ENCODE measurements around the gene RMDN2.

The RMDN2 gene

GRCh38 chr2:38057651-38058410 is 132.7 kb downstream of the RMDN2 start:
- DNase-seq: no peak

GRCh38 chr2:38060236-38061018 is 135.3 kb downstream of the RMDN2 start:
- no peak for DNase-seq

GRCh38 chr2:38064801-38065501 is 139.9 kb downstream of the RMDN2 start:
- DNase-seq: no peak

GRCh38 chr2:38065502-38066135 is 140.5 kb downstream of the RMDN2 start:
- no peak for DNase-seq

- no peak for DNase-seq
Measured at GRCh38 chr2:38066421-38067115, 141.5 kb downstream of the RMDN2 start.
